ENCODE measurements around the gene UGT1A6.

UGT1A6 gene

DNA sequence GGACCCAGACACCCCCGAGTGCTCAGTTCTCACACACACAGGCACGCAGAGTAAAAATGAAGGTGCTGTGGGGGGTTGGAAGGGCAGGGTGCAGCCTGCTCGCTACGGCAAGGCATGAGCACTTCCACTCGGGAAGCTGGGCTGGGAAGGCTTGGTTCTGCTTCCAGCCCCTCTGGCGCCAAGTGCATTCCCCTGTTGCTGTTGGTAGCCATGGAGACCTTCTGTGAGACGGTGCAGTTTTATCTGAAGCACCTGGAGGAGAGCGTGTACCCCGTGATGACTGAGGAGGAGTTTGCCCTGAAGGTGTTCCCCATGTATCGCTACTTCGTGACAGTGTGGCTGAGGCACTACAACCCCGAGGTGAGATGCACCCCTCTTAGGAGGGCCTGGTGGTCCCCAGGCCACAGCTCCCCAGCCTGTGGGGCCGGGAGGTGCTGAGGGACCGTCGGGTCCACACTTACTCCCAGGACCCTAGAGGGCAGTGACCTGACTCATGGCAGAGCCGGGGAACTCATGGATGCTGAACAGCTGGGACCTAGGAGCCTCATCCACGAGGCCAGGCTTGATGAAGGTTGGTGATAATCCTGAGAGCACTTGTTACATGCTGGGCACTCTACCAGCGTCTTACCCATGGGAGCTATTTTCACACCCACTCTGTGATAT, 100.9 kb downstream of the UGT1A6 start:
- H3K4me3 ChIP-seq (ENCODE audit: low read depth, low read length) = no peak overlapping the region
- TF ChIP-seq, protein P1, sequence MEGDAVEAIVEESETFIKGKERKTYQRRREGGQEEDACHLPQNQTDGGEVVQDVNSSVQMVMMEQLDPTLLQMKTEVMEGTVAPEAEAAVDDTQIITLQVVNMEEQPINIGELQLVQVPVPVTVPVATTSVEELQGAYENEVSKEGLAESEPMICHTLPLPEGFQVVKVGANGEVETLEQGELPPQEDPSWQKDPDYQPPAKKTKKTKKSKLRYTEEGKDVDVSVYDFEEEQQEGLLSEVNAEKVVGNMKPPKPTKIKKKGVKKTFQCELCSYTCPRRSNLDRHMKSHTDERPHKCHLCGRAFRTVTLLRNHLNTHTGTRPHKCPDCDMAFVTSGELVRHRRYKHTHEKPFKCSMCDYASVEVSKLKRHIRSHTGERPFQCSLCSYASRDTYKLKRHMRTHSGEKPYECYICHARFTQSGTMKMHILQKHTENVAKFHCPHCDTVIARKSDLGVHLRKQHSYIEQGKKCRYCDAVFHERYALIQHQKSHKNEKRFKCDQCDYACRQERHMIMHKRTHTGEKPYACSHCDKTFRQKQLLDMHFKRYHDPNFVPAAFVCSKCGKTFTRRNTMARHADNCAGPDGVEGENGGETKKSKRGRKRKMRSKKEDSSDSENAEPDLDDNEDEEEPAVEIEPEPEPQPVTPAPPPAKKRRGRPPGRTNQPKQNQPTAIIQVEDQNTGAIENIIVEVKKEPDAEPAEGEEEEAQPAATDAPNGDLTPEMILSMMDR (IDR thresholded peaks at IDR 0.05; ENCODE audit: insufficient read depth, low read depth, low read length, missing control alignments) = no peak
- no peak for DNase-seq (ENCODE audit: low read depth)

DNA sequence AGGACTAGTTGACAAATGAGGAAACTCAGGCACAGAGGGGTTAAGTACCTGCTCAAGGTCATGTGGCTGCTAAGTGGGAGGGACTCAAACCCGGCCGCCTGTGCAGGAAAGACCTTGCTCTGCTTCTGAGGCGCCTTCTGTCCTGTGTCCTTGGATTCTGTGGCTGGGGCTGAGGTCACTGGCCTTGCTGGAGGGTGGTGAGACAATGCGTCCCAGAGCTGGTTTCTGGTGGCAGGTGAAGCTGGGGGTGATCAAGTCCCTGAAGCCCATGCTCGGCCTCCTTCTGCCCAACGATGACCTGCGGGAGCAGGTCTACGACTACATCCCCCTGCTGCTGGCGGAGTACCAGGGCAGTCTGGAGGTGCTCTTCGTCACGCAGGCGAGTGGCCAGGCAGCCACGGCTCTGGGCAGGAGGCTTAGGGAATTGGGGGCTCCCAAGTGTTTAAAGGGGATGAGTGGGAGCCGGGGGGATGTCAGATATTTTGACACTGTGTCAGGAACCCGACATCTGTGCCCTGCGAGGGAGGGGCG, 101.5 kb downstream of the UGT1A6 start:
- TF ChIP-seq, protein P1 (IDR thresholded peaks at IDR 0.05; ENCODE audit: insufficient read depth, low read depth, low read length, missing control alignments) = no peak
- H3K4me3 ChIP-seq (ENCODE audit: low read depth, low read length) = no peak overlapping the region
- no peak for DNase-seq (ENCODE audit: low read depth)

DNA sequence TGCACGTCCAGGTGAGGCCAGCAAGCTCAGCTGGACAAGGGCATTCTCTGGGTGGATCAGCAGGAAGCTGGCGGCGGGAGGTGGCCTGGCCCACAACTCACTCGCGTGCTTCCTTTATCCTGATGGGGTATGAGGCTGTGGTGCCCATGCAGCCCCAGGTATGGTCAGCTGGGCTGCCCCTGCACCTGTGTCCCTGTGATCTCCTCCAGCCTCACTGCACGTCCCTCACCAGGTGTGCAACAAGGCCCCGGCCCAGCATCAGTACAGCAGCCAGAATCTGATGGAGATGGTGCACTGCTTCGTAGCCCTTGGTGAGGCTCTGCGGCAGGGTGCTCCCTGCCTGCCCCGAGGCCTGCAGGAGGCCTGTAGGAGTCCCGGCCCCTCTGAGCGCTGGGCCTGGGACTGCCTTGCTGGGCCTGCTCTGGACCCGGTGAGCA, 103.1 kb downstream of the UGT1A6 start:
- TF ChIP-seq, protein P1 (IDR thresholded peaks at IDR 0.05; ENCODE audit: insufficient read depth, low read depth, low read length, missing control alignments) = no peak
- no peak overlapping the region for H3K4me3 ChIP-seq (ENCODE audit: low read depth, low read length)
- no peak for DNase-seq (ENCODE audit: low read depth)

DNA sequence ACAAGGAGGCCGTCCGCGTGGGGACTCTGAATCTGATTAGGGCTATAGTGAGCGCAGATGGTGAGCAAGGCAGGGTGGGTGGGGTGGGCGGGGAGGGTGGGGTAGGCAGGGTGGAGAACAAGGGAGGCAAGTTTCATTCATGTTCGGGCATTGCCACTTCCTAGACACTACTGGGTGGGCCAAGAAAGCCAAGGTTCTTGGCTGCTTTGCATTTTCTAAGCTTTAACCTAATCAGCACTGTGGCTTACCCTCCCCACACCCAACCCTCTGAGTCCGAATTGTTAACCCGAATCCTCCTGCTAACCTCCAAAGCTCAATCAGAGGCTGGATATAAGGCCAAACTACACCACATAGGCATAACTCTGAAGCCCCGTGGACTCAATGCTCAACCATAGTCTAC, 103.6 kb downstream of the UGT1A6 start:
- TF ChIP-seq, protein P1 (IDR thresholded peaks at IDR 0.05; ENCODE audit: insufficient read depth, low read depth, low read length, missing control alignments) = no peak
- DNase-seq (ENCODE audit: low read depth) = no peak

DNA sequence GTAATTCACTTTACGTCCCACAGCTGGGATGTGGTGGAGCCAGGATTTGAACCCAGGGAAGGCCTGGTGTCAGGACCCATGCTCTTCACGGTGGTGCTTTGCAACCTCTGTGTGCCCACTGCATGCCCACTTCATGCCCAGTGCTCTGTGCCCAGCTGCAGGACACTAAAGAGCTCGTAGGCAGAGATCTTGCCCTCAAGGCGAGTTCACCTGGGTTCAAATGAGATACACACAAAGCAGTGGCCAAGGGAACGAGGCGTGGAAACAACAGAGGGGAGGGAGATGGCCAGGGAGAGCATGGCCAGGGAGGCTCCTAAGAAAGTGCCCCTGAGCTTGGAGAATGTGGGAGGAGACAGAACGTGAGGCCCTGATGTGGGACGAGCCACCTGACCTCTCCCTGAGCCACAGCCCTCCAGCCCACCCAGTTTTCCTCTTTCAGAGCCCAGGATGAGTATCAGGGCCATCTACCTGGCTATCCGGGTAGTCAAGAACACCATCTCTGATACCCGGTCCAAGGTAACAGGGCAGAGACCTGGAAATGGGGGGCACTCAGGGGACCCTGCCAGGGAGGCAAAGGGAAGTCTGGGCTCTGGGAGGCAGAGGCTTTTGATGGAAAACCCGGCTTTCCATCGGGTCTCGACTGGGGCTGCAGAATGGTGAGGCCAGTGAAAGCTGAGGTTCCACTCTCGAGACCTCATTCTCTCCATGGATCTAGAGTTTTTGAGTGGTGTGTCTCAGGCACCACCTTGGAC, 105.8 kb downstream of the UGT1A6 start:
- H3K4me3 ChIP-seq (ENCODE audit: low read depth, low read length) = no peak overlapping the region
- TF ChIP-seq, protein P1 (IDR thresholded peaks at IDR 0.05; ENCODE audit: insufficient read depth, low read depth, low read length, missing control alignments) = no peak
- DNase-seq (ENCODE audit: low read depth) = no peak

More for the DNA sequence above, 103.6 kb downstream of the UGT1A6 start:
- H3K4me3 ChIP-seq (ENCODE audit: low read depth, low read length) = no peak overlapping the region

DNA sequence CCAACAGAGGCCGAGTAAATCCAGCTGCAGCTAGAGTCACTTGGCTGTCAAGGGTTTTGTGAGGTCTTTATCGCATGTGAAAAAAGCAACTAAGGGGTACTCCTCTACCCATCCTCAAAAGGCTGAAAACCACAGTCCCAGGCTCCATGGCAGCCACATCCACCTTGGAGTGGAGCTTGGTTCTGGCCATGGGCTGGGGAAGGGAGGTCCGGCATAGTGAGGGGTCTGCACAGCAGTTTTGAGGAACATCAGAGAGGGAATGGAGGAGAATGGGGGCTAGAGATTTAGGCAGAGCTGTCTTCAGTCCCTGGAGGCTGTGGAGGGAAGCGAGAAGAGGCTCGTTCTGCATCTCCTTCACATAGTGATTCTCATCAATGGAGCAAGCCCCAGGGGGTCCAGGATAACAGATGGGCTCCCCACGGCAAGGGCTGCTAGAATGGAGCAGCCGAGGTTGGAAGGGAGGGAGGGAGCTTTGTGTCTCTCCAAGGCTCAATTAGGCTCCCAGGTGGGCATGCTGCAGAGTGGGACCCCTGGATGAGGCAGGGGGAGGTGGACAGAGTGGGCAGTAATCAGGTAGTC, 106.5 kb downstream of the UGT1A6 start:
- H3K4me3 ChIP-seq (ENCODE audit: low read depth, low read length) = no peak overlapping the region
- DNase-seq (ENCODE audit: low read depth) = no peak
- TF ChIP-seq, protein P1 (IDR thresholded peaks at IDR 0.05; ENCODE audit: insufficient read depth, low read depth, low read length, missing control alignments) = no peak
